ENCODE measurements around the gene POFUT1. TPM values are rescaled to one million over a fixed set of nuclear protein-coding genes. Genes with fewer than 3 reads are reported as not detected.

The POFUT1 gene
- total RNA-seq, 1 donor from 2014 or later = 29.5 TPM

GRCh38 chr20:32236048-32236533 is 28.4 kb downstream of the POFUT1 start:
- peaks cover 2% of the 10 kb centered on the region for H3K4me1 Mint-ChIP-seq (ENCODE audit: low read depth, unreplicated experiment)
- no peak for TF ChIP-seq CTCF (IDR thresholded peaks at IDR 0.05; ENCODE audit: partially characterized antibody, unreplicated experiment)
- H3K36me3 Mint-ChIP-seq (ENCODE audit: unreplicated experiment) = no peaks in the 10 kb centered on the region
- H3K27me3 Mint-ChIP-seq (ENCODE audit: unreplicated experiment) = no peaks in the 10 kb centered on the region
- peaks cover 4% of the 10 kb centered on the region for H3K9me3 Mint-ChIP-seq (ENCODE audit: unreplicated experiment)
- no peak overlapping the region for H3K27ac Mint-ChIP-seq (ENCODE audit: unreplicated experiment)
- no peak overlapping the region for H3K4me3 Mint-ChIP-seq (ENCODE audit: unreplicated experiment)
- DNase-seq = no peak

DNA sequence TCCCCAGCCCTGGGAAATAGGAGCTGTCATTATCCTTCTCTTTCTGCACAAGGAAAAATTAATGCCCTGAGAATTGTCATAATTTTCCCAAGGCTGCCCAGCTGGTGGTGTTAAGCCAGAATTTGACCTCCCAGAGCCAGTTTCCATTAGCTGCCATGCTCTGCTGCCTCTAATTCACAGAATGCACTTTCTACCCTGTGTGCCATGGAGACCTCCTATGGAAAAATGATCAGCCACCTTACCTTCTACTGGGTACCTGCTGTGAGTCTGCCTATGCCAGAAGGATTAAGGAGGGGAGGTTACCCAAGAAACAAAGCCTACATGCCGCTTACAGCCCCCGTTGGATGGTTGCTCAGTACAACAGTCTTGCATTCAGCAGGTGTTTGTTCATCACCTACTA is 29.1 kb downstream of the POFUT1 start:
- Mint-ChIP-seq H3K4me1 (ENCODE audit: low read depth, unreplicated experiment) (peaks cover 2% of the 10 kb centered on the region), H3K4me3 (ENCODE audit: unreplicated experiment) (no peak overlapping the region), H3K27me3 (ENCODE audit: unreplicated experiment) (no peaks in the 10 kb centered on the region), H3K27ac (ENCODE audit: unreplicated experiment) (no peak overlapping the region), H3K36me3 (ENCODE audit: unreplicated experiment) (no peaks in the 10 kb centered on the region), H3K9me3 (ENCODE audit: unreplicated experiment) (peaks cover 4% of the 10 kb centered on the region)
- no peak for TF ChIP-seq CTCF (IDR thresholded peaks at IDR 0.05; ENCODE audit: partially characterized antibody, unreplicated experiment)
- DNase-seq = no peak

- H3K36me3 Mint-ChIP-seq (ENCODE audit: unreplicated experiment) = no peaks in the 10 kb centered on the region
- no peak for DNase-seq
- no peak for TF ChIP-seq CTCF (IDR thresholded peaks at IDR 0.05; ENCODE audit: partially characterized antibody, unreplicated experiment)
- no peaks in the 10 kb centered on the region for H3K27me3 Mint-ChIP-seq (ENCODE audit: unreplicated experiment)
- H3K9me3 Mint-ChIP-seq (ENCODE audit: unreplicated experiment) = peaks cover 4% of the 10 kb centered on the region
- no peak overlapping the region for H3K27ac Mint-ChIP-seq (ENCODE audit: unreplicated experiment)
- H3K4me3 Mint-ChIP-seq (ENCODE audit: unreplicated experiment) = no peak overlapping the region
- peaks cover 2% of the 10 kb centered on the region for H3K4me1 Mint-ChIP-seq (ENCODE audit: low read depth, unreplicated experiment)
Measured at GRCh38 chr20:32237419-32237818, 29.7 kb downstream of the POFUT1 start.

- no peak for DNase-seq
Measured at GRCh38 chr20:32238483-32239425, 31.1 kb downstream of the POFUT1 start.

More at GRCh38 chr20:32238483-32239425, 31.1 kb downstream of the POFUT1 start:
- no peak overlapping the region for H3K27ac Mint-ChIP-seq (ENCODE audit: unreplicated experiment)
- peaks cover 2% of the 10 kb centered on the region for H3K4me1 Mint-ChIP-seq (ENCODE audit: low read depth, unreplicated experiment)
- H3K9me3 Mint-ChIP-seq (ENCODE audit: unreplicated experiment) = peaks cover 4% of the 10 kb centered on the region
- no peaks in the 10 kb centered on the region for H3K27me3 Mint-ChIP-seq (ENCODE audit: unreplicated experiment)
- no peak overlapping the region for H3K4me3 Mint-ChIP-seq (ENCODE audit: unreplicated experiment)
- no peak for TF ChIP-seq CTCF (IDR thresholded peaks at IDR 0.05; ENCODE audit: partially characterized antibody, unreplicated experiment)
- H3K36me3 Mint-ChIP-seq (ENCODE audit: unreplicated experiment) = no peaks in the 10 kb centered on the region

All from glutamatergic neuron (in vitro differentiated cells).